HepG2 (cell line): ENCODE data around the gene RPS6KA2.

Experiments
- CTCF ChIP-seq: sonication (generic); formaldehyde crosslinking; IDR thresholded peaks from 2 replicates; pipeline ENCODE4 v1.5.0; 2020; ENCODE audit warnings: mild to moderate bottlenecking, missing genetic modification reagents, moderate library complexity
- GABPA ChIP-seq, 2 experiments: IDR thresholded peaks; 2 replicates each; pipeline ENCODE4 v1.6.1; 2011 to 2016; ENCODE audit warnings: low read depth in 2 of 2, low read length in 1 of 2, missing biosample characterization in 1 of 2, missing genetic modification characterization in 1 of 2
- KAT8 ChIP-seq: IDR thresholded peaks from 2 replicates; pipeline ENCODE4 v1.6.1; 2016; ENCODE audit warnings: missing genetic modification reagents, missing compliant biosample characterization
- MEF2D ChIP-seq: sonication (generic); formaldehyde crosslinking; IDR thresholded peaks from 2 replicates; pipeline ENCODE4 v1.5.1; 2020; ENCODE audit warnings: mild to moderate bottlenecking, missing genetic modification reagents
- MEIS2 ChIP-seq: sonication (generic); formaldehyde crosslinking; IDR thresholded peaks from 2 replicates; pipeline ENCODE4 v1.9.0; 2021; ENCODE audit warnings: mild to moderate bottlenecking, missing genetic modification reagents
- SNAPC4 ChIP-seq: sonication (generic); formaldehyde crosslinking; IDR thresholded peaks from 2 replicates; pipeline ENCODE4 v1.4.0; 2020; ENCODE audit warnings: mild to moderate bottlenecking, missing genetic modification reagents
- TCF7L2 ChIP-seq: IDR thresholded peaks from 2 replicates; pipeline ENCODE4 v1.6.1; 2011; ENCODE audit warnings: mild to moderate bottlenecking, low read depth, low read length, moderate library complexity
- USF2 ChIP-seq, 2 experiments: sonication (generic) in 1 of 2; formaldehyde crosslinking in 1 of 2; IDR thresholded peaks; 2 replicates each; pipeline versions ENCODE4 v1.5.1 to v1.6.1; 2011 to 2020; ENCODE audit warnings: borderline replicate concordance in 1 of 2, low read depth in 1 of 2, low read length in 1 of 2, mild to moderate bottlenecking in 1 of 2, missing genetic modification reagents in 1 of 2, moderate library complexity in 1 of 2
- ZBTB10 ChIP-seq: sonication (generic); formaldehyde crosslinking; IDR thresholded peaks from 2 replicates; pipeline ENCODE4 v1.4.0; 2020; ENCODE audit warnings: missing genetic modification reagents, borderline replicate concordance
- ZNF232 ChIP-seq: sonication (generic); formaldehyde crosslinking; IDR thresholded peaks from 2 replicates; pipeline ENCODE4 v1.4.0; 2020; ENCODE audit warnings: missing genetic modification reagents, borderline replicate concordance
- ZNF24 ChIP-seq: fragments of 450-650 bp; IDR thresholded peaks from 2 replicates; pipeline ENCODE4 v1.6.1; 2017; ENCODE audit warnings: antibody characterized with exemption, mild to moderate bottlenecking
- ZNF788 ChIP-seq: sonication (generic); formaldehyde crosslinking; IDR thresholded peaks from 2 replicates; pipeline ENCODE4 v1.5.0; 2020; ENCODE audit warnings: mild to moderate bottlenecking, missing genetic modification reagents, borderline replicate concordance

GRCh38 chr6:166459272-166459671, 167.8 kb downstream of the RPS6KA2 start:
- TF ChIP-seq CTCF (CRISPR knock-in tag) (0 out of 2 replicates have a peak, but pooled peaks have one; percentile 18), KAT8 (CRISPR knock-in tag) (no peak), ZNF788 (no peak), GABPA (IDR thresholded peaks at IDR 0.05; ENCODE audit: low read depth, low read length) (no peak), GABPA (CRISPR knock-in tag; IDR thresholded peaks at IDR 0.05; ENCODE audit: low read depth) (peak; percentile 36; the same call in 1 of the 2 replicates), MEIS2 (no peak), MEF2D (CRISPR knock-in tag) (no peak), USF2 (IDR thresholded peaks at IDR 0.05; ENCODE audit: low read depth, low read length) (no peak), USF2 (CRISPR knock-in tag; IDR thresholded peaks at IDR 0.05; ENCODE audit: borderline replicate concordance) (no peak), TCF7L2 (no peak), ZNF232 (CRISPR knock-in tag) (no peak), ZBTB10 (CRISPR knock-in tag) (no peak), ZNF24 (no peak), SNAPC4 (CRISPR knock-in tag) (no peak)
